Effector memory CD8-positive, alpha-beta T cell (primary cell): ENCODE measurements around the gene NDUFA13.
"Not testable (repeated sequence)": the region's sequence is repeated elsewhere in the genome, so short reads cannot be mapped to it uniquely, and the experiment has no call there.

Experiments used
- ATAC-seq: fragments of 150-1000 bp; cut with Tn5 transposase; replicated peaks from 2 replicates; pipeline ENCODE4 v1.10.0; 2021; ENCODE audit warnings: mild to moderate bottlenecking, moderate library complexity
- DNase-seq, 3 experiments: peaks; one replicate each; pipeline ENCODE4 v3.0.0; 2021
- H3K27ac Mint-ChIP-seq, 2 donors: one replicate each; pipeline ENCODE4 v1.8.0; 2022; ENCODE audit warnings: mild to moderate bottlenecking in 2 of 2, mixed read lengths in 2 of 2, moderate library complexity in 2 of 2
- H3K27me3 Mint-ChIP-seq, 2 donors: one replicate each; pipeline ENCODE4 v1.8.0; 2022; ENCODE audit warnings: mixed read lengths in 2 of 2
- H3K36me3 Mint-ChIP-seq: one replicate; pipeline ENCODE4 v1.8.0; 2022; ENCODE audit warnings: mild to moderate bottlenecking, moderate library complexity, mixed read lengths; ENCODE audit not compliant: insufficient read depth
- H3K4me1 Mint-ChIP-seq, 2 donors: one replicate each; pipeline ENCODE4 v1.8.0; 2022; ENCODE audit warnings: low read depth in 2 of 2, mixed read lengths in 2 of 2
- H3K4me3 Mint-ChIP-seq, 2 donors: one replicate each; pipeline ENCODE4 v1.8.0; 2022; ENCODE audit warnings: mild to moderate bottlenecking in 2 of 2, mixed read lengths in 2 of 2, moderate library complexity in 2 of 2
- H3K9me3 Mint-ChIP-seq, 2 donors: one replicate each; pipeline ENCODE4 v1.8.0; 2022; ENCODE audit warnings: mixed read lengths in 2 of 2
- total RNA-seq, 9 experiments: gene quantifications; one replicate each; lab custom pipeline; 2026; lab: John Stamatoyannopoulos, UW

NDUFA13 gene
- 2.5 to 5.9 (median 3.4) reads per million in 9 experiments for total RNA-seq

DNA sequence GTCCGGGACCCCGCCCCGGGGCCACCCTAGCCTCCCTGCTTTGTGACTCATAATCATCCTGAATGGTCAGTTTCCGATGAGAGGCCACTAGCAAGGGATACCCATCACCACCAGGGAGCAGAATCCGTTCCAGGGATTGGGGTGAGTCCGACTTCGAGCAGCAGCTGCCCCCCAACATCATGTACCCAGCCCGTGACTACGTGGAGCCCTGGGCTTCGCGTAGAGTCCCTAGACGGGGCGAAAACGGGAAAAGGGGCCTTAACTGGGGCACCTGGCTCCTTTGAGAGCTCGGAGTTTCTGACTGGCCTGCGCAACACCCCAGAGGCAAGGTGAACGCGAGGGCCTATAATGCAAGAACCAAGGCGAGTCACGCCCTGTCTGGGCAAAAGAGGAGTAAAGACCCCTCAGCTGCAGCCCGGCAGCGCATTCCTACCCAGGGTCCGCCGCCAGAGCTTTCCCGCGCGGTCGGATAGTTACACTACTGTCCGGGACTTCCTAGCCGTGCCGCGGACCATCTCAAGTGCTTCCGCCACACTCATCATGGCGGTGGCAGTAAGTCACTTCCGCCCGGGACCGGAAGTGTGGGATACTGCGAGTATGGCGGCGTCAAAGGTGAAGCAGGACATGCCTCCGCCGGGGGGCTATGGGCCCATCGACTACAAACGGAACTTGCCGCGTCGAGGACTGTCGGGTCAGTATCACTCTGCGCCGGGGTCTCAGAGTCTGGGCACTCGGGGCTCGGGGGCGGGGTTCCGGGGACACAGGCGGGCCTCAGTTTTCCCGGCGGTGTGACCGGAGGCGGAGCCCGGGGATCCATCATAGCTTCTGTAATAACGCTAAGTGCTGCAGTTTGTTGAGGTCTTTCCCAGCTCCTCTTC, at the start of gene NDUFA13:
Gene NDUFA13, plus strand, starts transcription at position 584 of the 878 bp plus-strand sequence. Its CDS starts 14 bp downstream, at position 598.
- Mint-ChIP-seq H3K27ac (peak within 1 kb of the TSS; percentile 94 to 97), H3K4me1 (peaks cover 21 to 22% of the 10 kb centered on the region in 2 donors), H3K9me3 (no peaks in the 10 kb centered on the region), H3K36me3 (peaks cover 40% of the 10 kb centered on the region), H3K4me3 (peak within 1 kb of the TSS; percentile 93 to 94), H3K27me3 (no peaks in the 10 kb centered on the region)
- ATAC-seq (peak; percentile 96), DNase-seq (peak; percentile 94 to 97 (median 95))

DNA sequence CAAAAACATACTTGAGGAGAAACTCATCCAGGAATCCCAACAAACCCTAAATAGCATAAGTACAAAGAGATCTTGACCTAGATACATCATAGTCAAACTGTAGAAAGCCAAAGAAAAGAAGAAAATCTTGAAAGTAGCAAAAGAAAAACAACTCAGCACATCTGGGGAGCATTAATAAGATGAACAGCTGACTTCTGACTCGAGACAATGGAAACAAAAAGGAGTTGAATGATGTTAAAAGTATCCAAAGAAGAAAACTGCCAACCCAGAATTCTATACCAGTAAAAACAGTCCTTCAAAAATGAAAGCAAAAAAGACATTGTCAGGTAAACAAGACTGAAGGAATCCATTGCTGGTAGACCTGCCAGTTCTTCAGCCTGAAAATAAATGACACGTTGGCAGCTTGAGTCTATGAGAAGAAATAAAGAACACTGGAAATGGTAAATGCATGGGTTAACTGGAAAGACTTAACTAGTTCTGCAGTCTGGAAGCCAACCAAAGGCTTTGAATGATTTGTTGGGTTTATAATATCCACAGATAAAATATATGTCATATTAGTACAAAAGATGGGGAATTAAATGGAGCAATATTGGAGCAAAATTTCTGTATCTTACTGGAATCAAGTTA, 47.5 kb upstream of the NDUFA13 start:
- peak; percentile 22 for ATAC-seq
- Mint-ChIP-seq H3K27ac (peak overlapping the region in 1 of 2 donors; percentile 63), H3K4me3 (no peak overlapping the region), H3K4me1 (peaks cover 39 to 47% of the 10 kb centered on the region in 2 donors), H3K9me3 (peaks cover 0 to 6% of the 10 kb centered on the region in 2 donors), H3K36me3 (peaks cover 57% of the 10 kb centered on the region), H3K27me3 (no peaks in the 10 kb centered on the region)
- no peak for DNase-seq

DNA sequence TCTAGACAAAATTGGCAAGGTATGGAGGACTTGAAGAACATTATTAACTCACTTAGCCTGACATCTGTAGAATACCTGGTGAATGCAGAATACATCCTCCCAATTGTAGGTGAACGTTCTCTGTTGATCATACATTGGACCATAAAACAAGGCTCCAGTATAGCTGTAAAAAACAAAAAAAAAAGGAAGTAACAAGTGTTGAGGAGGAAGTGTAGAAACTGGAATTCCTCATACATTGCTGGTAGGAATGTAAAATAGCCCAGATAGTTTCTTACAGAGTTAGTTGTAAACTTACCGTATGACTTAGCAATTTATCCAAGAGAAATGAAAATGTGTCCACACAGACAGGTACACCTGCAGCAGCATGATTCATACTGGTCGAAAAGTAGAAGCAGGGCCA, 45.4 kb upstream of the NDUFA13 start:
- H3K4me3 Mint-ChIP-seq, result peak overlapping the region in 1 of 2 donors; percentile 37
- no peak for DNase-seq
- no peaks in the 10 kb centered on the region for H3K27me3 Mint-ChIP-seq
- peak overlapping the region in 1 of 2 donors; percentile 12 for H3K27ac Mint-ChIP-seq
- peaks cover 33 to 39% of the 10 kb centered on the region in 2 donors for H3K4me1 Mint-ChIP-seq
- H3K9me3 Mint-ChIP-seq, result peaks cover 0 to 6% of the 10 kb centered on the region in 2 donors
- ATAC-seq, result no peak
- H3K36me3 Mint-ChIP-seq, result peaks cover 57% of the 10 kb centered on the region

DNA sequence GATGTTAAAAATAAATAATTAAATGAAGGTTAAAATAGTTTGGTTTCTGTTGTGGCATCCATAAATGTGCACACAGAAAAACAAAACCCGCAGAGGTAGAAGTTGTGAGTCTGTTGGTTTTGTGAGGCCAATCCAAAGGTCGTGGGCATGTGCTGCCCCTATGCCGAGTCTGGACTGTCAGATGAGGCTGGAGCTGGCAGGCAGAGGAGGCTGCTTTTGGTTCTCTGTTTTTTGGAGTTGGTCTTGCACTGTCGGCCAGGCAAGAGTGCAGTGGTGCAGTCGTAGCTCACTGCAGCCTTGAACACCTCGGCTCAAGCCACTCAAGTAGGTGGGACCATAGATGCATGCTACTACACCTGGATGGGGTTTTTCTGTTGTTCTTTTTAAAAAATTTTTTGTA, 44.3 kb upstream of the NDUFA13 start:
- ATAC-seq (no peak), DNase-seq (no peak)
- peak overlapping the region in 1 of 2 donors; percentile 5 for H3K4me3 Mint-ChIP-seq
- peaks cover 0 to 6% of the 10 kb centered on the region in 2 donors for H3K9me3 Mint-ChIP-seq
- peak overlapping the region; percentile 86 to 92 for H3K27ac Mint-ChIP-seq
- peaks cover 55% of the 10 kb centered on the region for H3K36me3 Mint-ChIP-seq
- no peaks in the 10 kb centered on the region for H3K27me3 Mint-ChIP-seq
- H3K4me1 Mint-ChIP-seq, result peaks cover 40 to 41% of the 10 kb centered on the region in 2 donors

DNA sequence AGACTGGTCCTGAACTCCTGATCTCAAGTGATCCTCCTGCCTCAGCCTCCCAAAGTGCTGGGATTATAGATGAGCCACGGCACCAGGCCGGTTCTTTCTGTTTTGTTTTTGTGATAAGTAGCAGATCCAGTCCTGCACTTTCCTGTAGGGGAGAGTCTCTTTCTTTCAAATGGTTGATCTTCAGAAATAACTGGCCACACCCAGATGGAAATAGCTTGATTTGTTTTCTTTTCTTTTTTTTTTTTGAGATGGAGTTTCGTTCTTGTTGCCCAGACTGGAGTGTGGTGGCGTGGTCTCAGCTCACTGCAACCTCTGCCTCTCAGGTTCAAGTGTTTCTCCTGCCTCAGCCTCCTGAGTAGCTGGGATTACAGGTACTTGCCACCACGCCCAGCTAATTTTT, 43.9 kb upstream of the NDUFA13 start:
- not testable (repeated sequence) for DNase-seq, H3K27me3 Mint-ChIP-seq, H3K9me3 Mint-ChIP-seq, ATAC-seq
- peaks cover 55% of the 10 kb centered on the region for H3K36me3 Mint-ChIP-seq
- peak overlapping the region; percentile 86 to 92 for H3K27ac Mint-ChIP-seq
- peak overlapping the region in 1 of 2 donors; percentile 5 for H3K4me3 Mint-ChIP-seq
- peaks cover 42 to 43% of the 10 kb centered on the region in 2 donors for H3K4me1 Mint-ChIP-seq

DNA sequence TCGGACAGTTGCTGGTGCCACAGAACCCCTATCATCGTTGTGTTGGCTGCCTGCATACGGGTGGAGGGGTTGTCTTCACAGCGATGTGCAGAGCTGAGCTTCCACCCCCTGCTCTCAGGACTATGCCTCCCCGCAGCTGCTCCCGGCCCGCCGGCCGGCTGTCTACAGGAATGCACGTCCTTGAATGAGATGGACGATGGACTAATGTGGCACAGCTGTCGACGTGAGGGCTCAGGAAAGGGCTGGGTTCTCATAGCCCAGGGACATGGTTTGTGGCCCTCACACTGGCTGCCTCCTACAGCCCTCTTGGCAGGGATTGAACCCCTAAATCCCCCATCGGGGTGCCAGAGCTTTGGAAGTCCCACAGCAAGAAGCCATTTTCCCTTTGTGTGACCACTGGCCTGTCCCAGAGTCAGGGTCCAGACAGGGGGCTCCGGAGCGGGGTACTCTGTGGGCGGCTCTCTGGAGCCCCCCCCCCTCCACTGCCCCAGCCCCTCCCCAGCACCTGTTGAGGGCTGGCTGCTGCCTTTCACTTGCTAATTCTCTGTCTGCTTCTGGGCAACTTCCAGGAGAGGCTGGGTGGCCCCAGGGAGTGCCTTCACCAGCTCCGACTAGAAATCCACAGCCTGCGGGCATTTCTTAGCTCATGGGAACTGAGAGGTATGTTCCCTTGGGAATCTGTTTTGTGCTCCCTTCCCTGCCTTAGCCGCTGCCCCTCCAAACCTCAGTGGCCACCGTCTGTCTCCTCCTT, 40.8 kb upstream of the NDUFA13 start:
- Mint-ChIP-seq H3K36me3 (peaks cover 42% of the 10 kb centered on the region), H3K27ac (peak overlapping the region; percentile 89 to 92), H3K4me1 (peaks cover 47 to 55% of the 10 kb centered on the region in 2 donors), H3K4me3 (peak overlapping the region; percentile 48 to 53), H3K9me3 (no peaks in the 10 kb centered on the region), H3K27me3 (no peaks in the 10 kb centered on the region)
- DNase-seq, result no peak
- ATAC-seq, result no peak

DNA sequence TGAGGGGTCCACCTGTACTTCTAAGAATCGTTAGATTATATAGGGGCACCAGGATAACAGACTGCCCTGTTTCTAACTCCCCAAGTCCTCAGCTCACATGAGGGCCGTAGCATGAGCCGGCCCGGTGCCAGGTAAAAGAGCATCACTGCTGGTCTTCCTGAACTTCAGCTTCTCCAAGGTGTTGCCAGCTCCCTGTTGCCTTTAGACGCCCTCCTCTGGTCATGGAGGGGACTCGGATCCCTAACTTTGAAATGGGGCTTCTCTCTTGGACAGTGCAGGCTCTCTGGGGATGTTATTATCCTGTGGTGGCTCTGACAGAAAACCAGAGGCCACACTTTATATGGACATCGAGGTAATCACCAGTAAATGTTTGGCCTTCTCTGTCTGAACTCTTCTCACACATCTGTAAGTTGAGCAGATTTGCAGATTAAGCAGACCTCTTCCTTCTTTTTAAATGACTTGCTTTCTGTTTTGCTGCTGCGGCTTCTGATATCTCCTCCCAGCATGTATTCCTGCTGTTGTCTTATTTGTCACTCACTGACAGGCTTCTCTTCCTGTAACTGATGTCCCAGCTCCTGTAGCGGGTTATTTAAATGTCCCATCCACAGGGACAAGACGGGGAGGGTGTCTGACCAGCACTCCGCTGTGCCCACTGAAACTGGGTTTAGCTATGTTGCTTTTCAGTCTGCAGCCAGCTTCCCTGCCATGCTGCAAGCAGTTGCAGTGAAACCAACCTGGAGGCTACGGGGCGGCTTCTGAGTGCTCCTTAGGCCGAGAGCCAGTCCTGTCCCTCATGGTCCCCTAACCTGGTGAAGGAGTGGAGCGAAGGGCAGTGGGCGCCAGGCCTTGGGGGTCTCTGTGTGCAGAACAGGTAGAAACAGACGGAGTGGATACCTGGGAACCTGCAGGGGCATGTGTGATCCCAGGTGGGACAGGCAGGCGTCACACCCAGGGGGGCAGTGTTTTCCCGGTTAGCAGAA, 39.9 kb upstream of the NDUFA13 start:
- H3K36me3 Mint-ChIP-seq, result peaks cover 42% of the 10 kb centered on the region
- DNase-seq (no peak), ATAC-seq (no peak)
- no peaks in the 10 kb centered on the region for H3K27me3 Mint-ChIP-seq
- peak overlapping the region; percentile 15 to 43 for H3K4me3 Mint-ChIP-seq
- no peaks in the 10 kb centered on the region for H3K9me3 Mint-ChIP-seq
- peak overlapping the region; percentile 89 to 92 for H3K27ac Mint-ChIP-seq
- peaks cover 49 to 56% of the 10 kb centered on the region in 2 donors for H3K4me1 Mint-ChIP-seq

DNA sequence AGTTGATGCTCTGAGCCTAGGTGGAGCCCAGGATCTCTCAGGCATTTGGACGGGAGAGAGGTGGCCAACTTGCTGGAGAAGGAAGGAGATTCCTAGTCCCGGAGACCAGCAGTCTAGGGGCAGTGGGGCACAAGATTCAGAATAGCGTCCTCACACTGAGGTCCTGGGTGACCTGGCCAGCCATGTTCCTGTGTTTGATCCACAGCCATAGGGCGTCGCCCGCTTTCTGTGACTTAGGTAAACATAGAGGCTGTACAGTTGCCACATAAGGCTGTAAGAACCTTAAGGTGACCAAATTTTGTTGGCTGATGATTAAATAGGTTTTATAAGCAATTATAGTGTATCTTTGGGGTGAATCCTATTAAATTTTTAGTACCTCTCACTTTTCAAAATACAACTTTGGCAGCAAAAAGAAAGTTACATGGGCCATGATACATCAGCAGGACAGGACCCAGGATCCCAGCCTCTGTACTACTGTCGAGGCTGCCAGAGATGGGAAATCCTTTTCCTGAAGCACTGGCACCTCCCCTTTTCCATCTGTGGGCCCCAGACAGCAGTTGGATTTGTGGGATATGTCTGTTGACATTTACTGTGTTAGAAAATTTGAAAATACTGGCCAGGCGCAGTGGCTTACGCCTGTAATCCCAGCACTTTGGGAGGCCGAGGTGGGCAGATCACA, 38.2 kb upstream of the NDUFA13 start:
- no peaks in the 10 kb centered on the region for H3K27me3 Mint-ChIP-seq
- DNase-seq, result no peak
- H3K27ac Mint-ChIP-seq, result peak overlapping the region; percentile 62 to 92
- H3K4me3 Mint-ChIP-seq, result no peak overlapping the region
- H3K36me3 Mint-ChIP-seq, result peaks cover 46% of the 10 kb centered on the region
- no peaks in the 10 kb centered on the region for H3K9me3 Mint-ChIP-seq
- ATAC-seq, result no peak
- H3K4me1 Mint-ChIP-seq, result peaks cover 46 to 50% of the 10 kb centered on the region in 2 donors

DNA sequence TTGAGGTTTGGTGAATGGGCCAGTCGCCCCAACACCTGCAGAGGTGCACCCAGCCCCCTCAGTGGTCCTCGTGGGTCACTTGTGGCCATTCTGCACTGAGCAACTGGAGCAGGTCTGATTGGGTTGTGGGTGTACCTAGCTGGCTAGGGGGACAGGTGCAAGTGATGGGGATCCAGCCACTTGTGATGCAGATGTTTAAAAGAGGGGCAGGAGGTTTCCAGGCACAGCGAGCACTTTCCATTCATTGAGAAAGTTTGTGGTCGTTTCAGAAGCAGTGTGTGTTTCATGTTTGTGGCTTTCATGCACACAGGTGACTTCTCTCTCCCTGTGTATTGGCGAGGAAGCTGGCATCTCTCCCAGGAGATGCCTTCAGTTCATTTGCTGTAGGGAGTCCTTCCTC, 35.3 kb upstream of the NDUFA13 start:
- DNase-seq, result no peak
- peaks cover 36 to 38% of the 10 kb centered on the region in 2 donors for H3K4me1 Mint-ChIP-seq

DNA sequence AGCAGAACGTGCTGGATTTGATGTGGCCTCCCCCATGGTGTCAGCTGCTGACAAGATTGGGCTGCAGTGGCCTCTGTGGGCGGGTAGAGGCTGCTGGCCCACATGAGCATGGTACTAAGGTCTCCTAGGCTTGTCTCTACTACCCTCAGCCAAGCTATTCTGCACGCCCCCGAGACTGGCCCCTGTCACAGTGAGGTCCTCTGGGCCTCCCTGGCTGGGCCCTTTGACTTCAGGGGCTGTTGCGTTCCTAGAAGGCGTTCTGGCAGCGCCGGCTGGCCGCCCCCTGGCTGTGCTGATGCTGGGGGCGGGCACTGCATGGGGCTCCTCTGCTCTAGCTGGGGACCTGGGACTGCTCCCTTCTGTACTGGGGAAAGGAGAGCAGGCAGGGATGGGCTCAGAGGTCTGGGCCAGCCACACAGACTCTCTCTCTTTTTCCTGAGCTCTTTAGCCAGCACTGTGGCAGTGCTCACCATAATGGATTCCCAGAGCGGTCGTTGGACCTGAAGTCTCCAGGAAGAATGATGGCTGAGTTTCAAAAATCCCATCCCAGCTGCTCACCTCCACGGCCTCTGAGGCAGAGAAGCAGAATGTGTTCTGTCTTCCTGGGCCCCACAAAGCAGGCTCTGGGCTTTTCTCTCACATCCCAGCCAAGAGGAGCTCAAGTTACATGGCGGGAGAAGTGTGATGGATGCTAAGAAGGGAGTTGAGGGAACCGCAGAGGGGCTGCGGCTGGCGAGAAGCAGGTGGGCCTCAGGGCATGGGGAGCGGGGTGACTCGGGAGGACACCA, 33.0 kb upstream of the NDUFA13 start:
- no peaks in the 10 kb centered on the region for H3K27me3 Mint-ChIP-seq

More for the DNA sequence above, 35.3 kb upstream of the NDUFA13 start:
- Mint-ChIP-seq H3K4me3 (no peak overlapping the region), H3K27me3 (no peaks in the 10 kb centered on the region), H3K9me3 (no peaks in the 10 kb centered on the region), H3K36me3 (peaks cover 41% of the 10 kb centered on the region), H3K27ac (peak overlapping the region in 1 of 2 donors; percentile 84)
- no peak for ATAC-seq

More for the DNA sequence above, 33.0 kb upstream of the NDUFA13 start:
- Mint-ChIP-seq H3K9me3 (no peaks in the 10 kb centered on the region), H3K36me3 (peaks cover 32% of the 10 kb centered on the region), H3K4me3 (no peak overlapping the region), H3K4me1 (peaks cover 28 to 30% of the 10 kb centered on the region in 2 donors), H3K27ac (peak overlapping the region; percentile 28 to 84)
- ATAC-seq, result no peak
- DNase-seq, result no peak
